ENCODE results near the gene RBM14.

RBM14 gene

GRCh38 chr11:66628061-66628603 lies 11.7 kb downstream of the RBM14 start:
- H3K4me3 ChIP-seq (ENCODE audit: low read depth, low read length): no peak overlapping the region
- DNase-seq (ENCODE audit: low read depth): no peak
- TF ChIP-seq MYC (IDR thresholded peaks at IDR 0.05; ENCODE audit: low read depth, low read length): no peak
- no peak for TF ChIP-seq POLR2A (IDR thresholded peaks at IDR 0.05; ENCODE audit: extremely low read depth, insufficient read length)
- no peak for TF ChIP-seq MAX (IDR thresholded peaks at IDR 0.05; ENCODE audit: low read depth, low read length)

- H3K4me3 ChIP-seq (ENCODE audit: low read depth, low read length): no peak overlapping the region
- DNase-seq (ENCODE audit: low read depth): no peak
- TF ChIP-seq MAX (IDR thresholded peaks at IDR 0.05; ENCODE audit: low read depth, low read length): no peak
- TF ChIP-seq POLR2A (IDR thresholded peaks at IDR 0.05; ENCODE audit: extremely low read depth, insufficient read length): no peak
- TF ChIP-seq CTCF (IDR thresholded peaks at IDR 0.05; ENCODE audit: low read depth, low read length): no peak
- no peak for TF ChIP-seq MYC (IDR thresholded peaks at IDR 0.05; ENCODE audit: low read depth, low read length)
These were observed 12.9 kb downstream of the RBM14 start for GRCh38 chr11:66629356-66629755.

- no peak overlapping the region for H3K4me3 ChIP-seq (ENCODE audit: low read depth, low read length)
- TF ChIP-seq MAX (IDR thresholded peaks at IDR 0.05; ENCODE audit: low read depth, low read length) (no peak), POLR2A (IDR thresholded peaks at IDR 0.05; ENCODE audit: extremely low read depth, insufficient read length) (no peak), CTCF (IDR thresholded peaks at IDR 0.05; ENCODE audit: low read depth, low read length) (no peak), MYC (IDR thresholded peaks at IDR 0.05; ENCODE audit: low read depth, low read length) (no peak)
- DNase-seq (ENCODE audit: low read depth): no peak
These were observed 15.5 kb downstream of the RBM14 start for GRCh38 chr11:66631883-66632282.

GRCh38 chr11:66632952-66633351 lies 16.5 kb downstream of the RBM14 start:
- no peak for DNase-seq (ENCODE audit: low read depth)
- H3K4me3 ChIP-seq (ENCODE audit: low read depth, low read length): no peak overlapping the region
- no peak for TF ChIP-seq CTCF (IDR thresholded peaks at IDR 0.05; ENCODE audit: low read depth, low read length)
- no peak for TF ChIP-seq POLR2A (IDR thresholded peaks at IDR 0.05; ENCODE audit: extremely low read depth, insufficient read length)
- no peak for TF ChIP-seq MAX (IDR thresholded peaks at IDR 0.05; ENCODE audit: low read depth, low read length)
- no peak for TF ChIP-seq MYC (IDR thresholded peaks at IDR 0.05; ENCODE audit: low read depth, low read length)

GRCh38 chr11:66636411-66636810 lies 20.0 kb downstream of the RBM14 start:
- no peak for DNase-seq (ENCODE audit: low read depth)
- TF ChIP-seq MAX (IDR thresholded peaks at IDR 0.05; ENCODE audit: low read depth, low read length): no peak
- TF ChIP-seq MYC (IDR thresholded peaks at IDR 0.05; ENCODE audit: low read depth, low read length): no peak
- TF ChIP-seq POLR2A (IDR thresholded peaks at IDR 0.05; ENCODE audit: extremely low read depth, insufficient read length): no peak
- TF ChIP-seq CTCF (IDR thresholded peaks at IDR 0.05; ENCODE audit: low read depth, low read length): no peak
- no peak overlapping the region for H3K4me3 ChIP-seq (ENCODE audit: low read depth, low read length)

GRCh38 chr11:66637557-66638176 lies 21.2 kb downstream of the RBM14 start:
- TF ChIP-seq MYC (IDR thresholded peaks at IDR 0.05; ENCODE audit: low read depth, low read length) (no peak), MAX (IDR thresholded peaks at IDR 0.05; ENCODE audit: low read depth, low read length) (no peak), CTCF (IDR thresholded peaks at IDR 0.05; ENCODE audit: low read depth, low read length) (no peak), POLR2A (IDR thresholded peaks at IDR 0.05; ENCODE audit: extremely low read depth, insufficient read length) (no peak)
- peak; percentile 45 for DNase-seq (ENCODE audit: low read depth)
- peak overlapping the region; percentile 50 for H3K4me3 ChIP-seq (ENCODE audit: low read depth, low read length)

Measured in NB4 (cell line).